A673 (cell line): ENCODE results near the gene TENM4. TPM values are rescaled to one million over a fixed set of nuclear protein-coding genes. Genes with fewer than 3 reads are reported as not detected.

Source experiments
- BruUV-seq: library from RNA; stranded (reverse); fragments of 400-500 nt; replicated peaks from 2 replicates; lab custom pipeline; 2021; lab: Mats Ljungman, UMichigan
- CTCF ChIA-PET: fragments of 300-600 bp; sonication (Branson Sonifier 250); formaldehyde crosslinking; loops from one replicate; lab custom pipeline; 2022; ENCODE audit warnings: antibody characterized with exemption; lab: Charles Lee
- POLR2A ChIA-PET: fragments of 300-600 bp; sonication (Branson Sonifier 250); formaldehyde crosslinking; loops from one replicate; lab custom pipeline; 2022; ENCODE audit warnings: antibody characterized with exemption; ENCODE audit not compliant: low non-redundant PET; lab: Charles Lee
- DNase-seq: peaks from one replicate; pipeline ENCODE4 v3.0.0-alpha.2; 2015; ENCODE audit warnings: low spot score
- H3K27ac ChIP-seq: fragments of 200-600 bp; sonication (generic); 2 replicates; pipeline ENCODE4 v1.5.1; 2016; ENCODE audit warnings: mixed run types, low read depth, mild to moderate bottlenecking, mixed read lengths, antibody characterized with exemption, low read length; ENCODE audit not compliant: poor library complexity, severe bottlenecking
- H3K27me3 ChIP-seq: fragments of 200-600 bp; sonication (generic); replicated peaks from 2 replicates; pipeline ENCODE4 v1.6.1; 2017; ENCODE audit warnings: mixed run types, low read depth, mild to moderate bottlenecking, mixed read lengths, antibody characterized with exemption, low read length; ENCODE audit not compliant: insufficient read depth, poor library complexity
- H3K36me3 ChIP-seq: fragments of 200-600 bp; sonication (generic); 2 replicates; pipeline ENCODE4 v1.6.1; 2016; ENCODE audit warnings: mixed run types, mild to moderate bottlenecking, mixed read lengths, antibody characterized with exemption, low read length; ENCODE audit not compliant: insufficient read depth, poor library complexity, severe bottlenecking
- H3K4me1 ChIP-seq: fragments of 200-600 bp; sonication (generic); 2 replicates; pipeline ENCODE4 v1.6.1; 2017; ENCODE audit warnings: mixed run types, mild to moderate bottlenecking, mixed read lengths, antibody characterized with exemption, low read length; ENCODE audit not compliant: insufficient read depth, poor library complexity, severe bottlenecking
- H3K4me3 ChIP-seq: fragments of 200-600 bp; sonication (generic); 2 replicates; pipeline ENCODE4 v1.5.1; 2016; ENCODE audit warnings: low read depth, mixed run types, mild to moderate bottlenecking, mixed read lengths, low read length; ENCODE audit not compliant: poor library complexity, severe bottlenecking
- H3K9me3 ChIP-seq: fragments of 200-600 bp; sonication (generic); 2 replicates; pipeline ENCODE4 v1.6.1; 2016; ENCODE audit warnings: mixed run types, low read depth, mild to moderate bottlenecking, mixed read lengths, antibody characterized with exemption, low read length; ENCODE audit not compliant: poor library complexity, severe bottlenecking
- CTCF ChIP-seq: fragments of 300-800, 200-600 bp; sonication (generic); conservative IDR thresholded peaks from 2 replicates; pipeline ENCODE4 v1.5.1; 2017; ENCODE audit warnings: low read depth, mild to moderate bottlenecking, antibody characterized with exemption, low read length, moderate library complexity, mixed read lengths
- EZH2 ChIP-seq: fragments of 200-600 bp; sonication (generic); IDR thresholded peaks from 2 replicates; pipeline ENCODE4 v1.6.1; 2017; ENCODE audit warnings: borderline replicate concordance, low read depth, mild to moderate bottlenecking, mixed read lengths, antibody characterized with exemption, low read length; ENCODE audit not compliant: poor library complexity, severe bottlenecking
- intact Hi-C: fragments of 100-400 bp; cut with micrococcal nuclease; formaldehyde crosslinking; loops from one replicate; pipeline ENCODE4 v1.10.0; 2022; ENCODE audit not compliant: unreplicated experiment
- total RNA-seq: library from RNA; stranded (reverse); gene quantifications from 2 replicates; pipeline ENCODE4 v1.2.3, GENCODE V29; 2021

The TENM4 gene
- total RNA-seq, 1 experiment from 2014 or later = 0.11 TPM

GRCh38 chr11:78786086-78786485 is 654.7 kb downstream of the TENM4 start:
- no peak overlapping the region for H3K27ac ChIP-seq
- intact Hi-C loops = no loop called here
- H3K4me3 ChIP-seq = no peak overlapping the region
- TF ChIP-seq EZH2 = no peak
- TF ChIP-seq CTCF = no peak
- no TSS peak for BruUV-seq
- H3K9me3 ChIP-seq = no peaks in the 10 kb centered on the region
- no peaks in the 10 kb centered on the region for H3K36me3 ChIP-seq
- no peak for DNase-seq
- CTCF ChIA-PET = no interaction called here
- POLR2A ChIA-PET = no interaction called here
- H3K4me1 ChIP-seq = no peaks in the 10 kb centered on the region
- peaks cover 18% of the 10 kb centered on the region for H3K27me3 ChIP-seq

- H3K27ac ChIP-seq = no peak overlapping the region
- no peaks in the 10 kb centered on the region for H3K36me3 ChIP-seq
- ChIA-PET POLR2A (no interaction called here), CTCF (no interaction called here)
- H3K4me3 ChIP-seq = no peak overlapping the region
- peaks cover 27% of the 10 kb centered on the region for H3K27me3 ChIP-seq
- no peaks in the 10 kb centered on the region for H3K9me3 ChIP-seq
- DNase-seq = no peak
- BruUV-seq = no TSS peak
- no peaks in the 10 kb centered on the region for H3K4me1 ChIP-seq
- intact Hi-C loops = no loop called here
- TF ChIP-seq CTCF (no peak), EZH2 (no peak)
Observed at GRCh38 chr11:78784321-78785061, 656.3 kb downstream of the TENM4 start.

GRCh38 chr11:78783846-78784245 is 657.0 kb downstream of the TENM4 start:
- ChIA-PET POLR2A (no interaction called here), CTCF (no interaction called here)
- H3K4me1 ChIP-seq = no peaks in the 10 kb centered on the region
- TF ChIP-seq EZH2 (no peak), CTCF (no peak)
- H3K4me3 ChIP-seq = no peak overlapping the region
- H3K27me3 ChIP-seq = peaks cover 32% of the 10 kb centered on the region
- DNase-seq = no peak
- intact Hi-C loops = no loop called here
- BruUV-seq = no TSS peak
- no peaks in the 10 kb centered on the region for H3K36me3 ChIP-seq
- H3K27ac ChIP-seq = no peak overlapping the region
- H3K9me3 ChIP-seq = no peaks in the 10 kb centered on the region
